MM.1S (cell line): ENCODE data around the gene PI4K2A.
A peak's percentile ranks its signal among the peaks of the same experiment; 100 is the strongest.
"Not testable (repeated sequence)": the region's sequence is repeated elsewhere in the genome, so short reads cannot be mapped to it uniquely, and the experiment has no call there.

Experiments used
- DNase-seq: peaks from one replicate; pipeline ENCODE4 v3.0.0-alpha.2; 2015
- H2AFZ ChIP-seq: fragments of 300-600 bp; sonication (generic); 2 replicates; pipeline ENCODE4 v1.6.0; 2016; ENCODE audit warnings: antibody characterized with exemption, low read length
- H3F3A ChIP-seq: fragments of 300-600 bp; sonication (generic); 2 replicates; pipeline ENCODE4 v1.6.1; 2016; ENCODE audit warnings: mild to moderate bottlenecking, antibody characterized with exemption, low read length, moderate library complexity, mixed read lengths; ENCODE audit not compliant: insufficient read depth
- H3K27ac ChIP-seq: fragments of 300-600 bp; sonication (generic); 2 replicates; pipeline ENCODE4 v1.5.1; 2016; ENCODE audit warnings: mild to moderate bottlenecking, low read length
- H3K27me3 ChIP-seq: fragments of 300-600 bp; sonication (generic); replicated peaks from 2 replicates; pipeline ENCODE4 v1.6.0; 2016; ENCODE audit warnings: low read length; ENCODE audit not compliant: insufficient read depth
- H3K36me3 ChIP-seq: fragments of 300-600 bp; sonication (generic); replicated peaks from 2 replicates; pipeline ENCODE4 v1.6.1; 2016; ENCODE audit warnings: mild to moderate bottlenecking, low read length, mixed read lengths; ENCODE audit not compliant: insufficient read depth
- H3K4me1 ChIP-seq: fragments of 300-600 bp; sonication (generic); 2 replicates; pipeline ENCODE4 v1.6.1; 2016; ENCODE audit warnings: low read length, mixed read lengths
- H3K4me2 ChIP-seq: fragments of 300-600 bp; sonication (generic); 2 replicates; pipeline ENCODE4 v1.6.0; 2016; ENCODE audit warnings: low read depth, low read length
- H3K4me3 ChIP-seq: fragments of 300-600 bp; sonication (generic); 2 replicates; pipeline ENCODE4 v1.5.1; 2016; ENCODE audit warnings: low read length, mixed read lengths
- H3K79me2 ChIP-seq: fragments of 300-600 bp; sonication (generic); 2 replicates; pipeline ENCODE4 v1.6.1; 2016; ENCODE audit warnings: mixed run types, low read length, mixed read lengths
- H3K9ac ChIP-seq: fragments of 300-600 bp; sonication (generic); 2 replicates; pipeline ENCODE4 v1.6.1; 2016; ENCODE audit warnings: low read length, mixed read lengths
- H3K9me2 ChIP-seq: fragments of 300-600 bp; sonication (generic); replicated peaks from 2 replicates; pipeline ENCODE4 v1.6.1; 2016; ENCODE audit warnings: mild to moderate bottlenecking, low read length, mixed read lengths; ENCODE audit not compliant: insufficient read depth
- H3K9me3 ChIP-seq: fragments of 300-600 bp; sonication (generic); replicated peaks from 2 replicates; pipeline ENCODE4 v1.6.1; 2016; ENCODE audit warnings: mild to moderate bottlenecking, low read length, mixed read lengths; ENCODE audit not compliant: insufficient read depth
- H4K20me1 ChIP-seq: fragments of 300-600 bp; sonication (generic); 2 replicates; pipeline ENCODE4 v1.6.1; 2016; ENCODE audit warnings: mild to moderate bottlenecking, low read length, moderate library complexity, mixed read lengths; ENCODE audit not compliant: insufficient read depth
- CTCF ChIP-seq: fragments of 300-600 bp; sonication (generic); IDR thresholded peaks from 2 replicates; pipeline ENCODE4 v1.5.1; 2016; ENCODE audit warnings: antibody characterized with exemption, low read length, mixed read lengths
- EZH2 ChIP-seq: fragments of 300-600 bp; sonication (generic); optimal IDR thresholded peaks from 2 replicates; pipeline ENCODE3; 2017; ENCODE audit warnings: low read depth, mild to moderate bottlenecking, antibody characterized with exemption, low read length, mixed read lengths
- EZH2phosphoT487 ChIP-seq: fragments of 300-600 bp; sonication (generic); IDR thresholded peaks from 2 replicates; pipeline ENCODE4 v1.6.1; 2018; ENCODE audit warnings: antibody characterized with exemption, low read length

PI4K2A gene

GRCh38 chr10:97690133-97690532 lies 49.7 kb downstream of the PI4K2A start:
- no peak for TF ChIP-seq EZH2phosphoT487
- TF ChIP-seq CTCF, result no peak
- TF ChIP-seq EZH2, result no peak
- no peak overlapping the region for H3K9ac ChIP-seq
- H3K9me2 ChIP-seq, result no peaks in the 10 kb centered on the region
- DNase-seq, result no peak
- H3F3A ChIP-seq, result no peaks in the 10 kb centered on the region; the same call in none of the 2 replicates
- H3K27me3 ChIP-seq, result no peaks in the 10 kb centered on the region
- no peak overlapping the region for H2AFZ ChIP-seq
- H3K4me2 ChIP-seq, result no peak overlapping the region
- H3K27ac ChIP-seq, result no peak overlapping the region
- H3K4me3 ChIP-seq, result no peak overlapping the region
- H3K4me1 ChIP-seq, result peaks cover 16% of the 10 kb centered on the region
- H4K20me1 ChIP-seq, result no peaks in the 10 kb centered on the region
- no peaks in the 10 kb centered on the region for H3K36me3 ChIP-seq
- H3K9me3 ChIP-seq, result no peaks in the 10 kb centered on the region
- no peaks in the 10 kb centered on the region for H3K79me2 ChIP-seq

- not testable (repeated sequence) for H3K4me2 ChIP-seq, H3K9ac ChIP-seq, H3K27ac ChIP-seq, H3F3A ChIP-seq, DNase-seq, H2AFZ ChIP-seq, H3K9me2 ChIP-seq, H3K27me3 ChIP-seq, H3K36me3 ChIP-seq, H3K9me3 ChIP-seq, H3K4me3 ChIP-seq, H3K79me2 ChIP-seq, H4K20me1 ChIP-seq, H3K4me1 ChIP-seq
Observed at GRCh38 chr10:97698072-97698655, 57.7 kb downstream of the PI4K2A start.

- no peak for TF ChIP-seq EZH2phosphoT487
- no peak for TF ChIP-seq EZH2
- TF ChIP-seq CTCF, result peak; percentile 88
- H3K9me2 ChIP-seq, result no peaks in the 10 kb centered on the region
- H3K27me3 ChIP-seq, result no peaks in the 10 kb centered on the region
- no peaks in the 10 kb centered on the region for H4K20me1 ChIP-seq
- H3K4me1 ChIP-seq, result no peaks in the 10 kb centered on the region; the same call in 1 of the 2 replicates
- no peaks in the 10 kb centered on the region for H3K36me3 ChIP-seq
- no peaks in the 10 kb centered on the region for H3K79me2 ChIP-seq
- no peak overlapping the region for H3K4me3 ChIP-seq
- no peaks in the 10 kb centered on the region for H3F3A ChIP-seq
- no peaks in the 10 kb centered on the region for H3K9me3 ChIP-seq
- no peak overlapping the region for H3K4me2 ChIP-seq
- no peak overlapping the region for H3K9ac ChIP-seq
- no peak overlapping the region for H3K27ac ChIP-seq
- 0 out of 2 replicates have a peak overlapping the region, but pooled peaks have one; percentile 8 for H2AFZ ChIP-seq
- peak; percentile 67 for DNase-seq
Observed at GRCh38 chr10:97701438-97702069, 61.1 kb downstream of the PI4K2A start.

- Histone ChIP-seq H3K27ac (no peak overlapping the region), H3K4me2 (no peak overlapping the region)
- no peak for DNase-seq
Observed at GRCh38 chr10:97703398-97704067, 63.1 kb downstream of the PI4K2A start.

More at GRCh38 chr10:97703398-97704067, 63.1 kb downstream of the PI4K2A start:
- H3F3A ChIP-seq, result no peaks in the 10 kb centered on the region
- no peaks in the 10 kb centered on the region for H3K36me3 ChIP-seq
- no peaks in the 10 kb centered on the region for H3K27me3 ChIP-seq
- H4K20me1 ChIP-seq, result no peaks in the 10 kb centered on the region
- H2AFZ ChIP-seq, result no peak overlapping the region
- H3K79me2 ChIP-seq, result no peaks in the 10 kb centered on the region
- no peaks in the 10 kb centered on the region for H3K9me2 ChIP-seq
- no peak overlapping the region for H3K4me3 ChIP-seq
- H3K9ac ChIP-seq, result no peak overlapping the region
- H3K9me3 ChIP-seq, result no peaks in the 10 kb centered on the region
- TF ChIP-seq EZH2phosphoT487 (no peak), EZH2 (no peak), CTCF (no peak)
- no peaks in the 10 kb centered on the region; the same call in 1 of the 2 replicates for H3K4me1 ChIP-seq
